Measurements from ENCODE around the gene HFE.
A peak's percentile ranks its signal among the peaks of the same experiment; 100 is the strongest.

HFE gene

DNA sequence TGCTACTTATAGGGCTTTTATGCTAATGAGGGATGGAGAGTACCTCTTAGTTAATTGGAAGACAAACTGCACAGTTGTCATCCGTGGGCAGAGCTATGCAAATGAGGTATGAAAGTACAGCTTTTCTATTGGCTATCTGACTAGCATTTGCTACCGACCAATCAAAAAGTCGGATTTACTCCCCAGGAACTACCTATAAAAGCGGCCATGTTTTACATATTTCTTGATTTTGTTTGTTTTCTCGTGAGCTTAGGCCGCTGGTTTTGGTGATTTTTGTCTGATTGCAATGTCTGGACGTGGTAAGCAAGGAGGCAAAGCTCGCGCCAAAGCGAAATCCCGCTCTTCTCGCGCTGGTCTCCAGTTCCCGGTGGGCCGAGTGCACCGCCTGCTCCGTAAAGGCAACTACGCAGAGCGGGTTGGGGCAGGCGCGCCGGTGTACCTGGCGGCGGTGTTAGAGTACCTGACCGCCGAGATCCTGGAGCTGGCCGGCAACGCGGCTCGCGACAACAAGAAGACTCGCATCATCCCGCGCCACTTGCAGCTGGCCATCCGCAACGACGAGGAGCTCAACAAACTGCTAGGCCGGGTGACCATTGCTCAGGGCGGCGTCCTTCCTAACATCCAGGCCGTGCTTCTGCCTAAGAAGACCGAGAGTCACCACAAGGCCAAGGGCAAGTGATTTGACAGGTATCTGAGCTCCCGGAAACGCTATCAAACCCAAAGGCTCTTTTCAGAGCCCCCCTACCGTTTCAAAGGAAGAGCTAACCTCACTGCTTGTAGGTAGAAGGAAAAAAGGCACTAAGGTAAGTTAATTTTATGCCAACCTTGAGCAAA lies 36.9 kb downstream of the HFE start:
- Histone ChIP-seq H3K4ac (ENCODE audit: low read depth in 1 of 2, low read length in 2 of 2) (peak overlapping the region; percentile 74 to 75), H2BK120ac (ENCODE audit: low read depth, low read length) (peak overlapping the region; percentile 61), H3K9me3 (ENCODE audit: control insufficient read depth, low read length) (no peaks in the 10 kb centered on the region), H2AFZ (ENCODE audit: low read depth, low read length) (no peak overlapping the region), H2BK5ac (ENCODE audit: low read depth, low read length, poor library complexity, severe bottlenecking) (no peak overlapping the region), H3K9ac (ENCODE audit: low read length) (peak overlapping the region; percentile 100), H4K91ac (ENCODE audit: low read length) (no peak overlapping the region), H3K27ac (ENCODE audit: low read length, poor library complexity, severe bottlenecking) (peak overlapping the region; percentile 98), H3K79me1 (replicated peaks; ENCODE audit: low read length, poor library complexity, severe bottlenecking) (peaks cover 2% of the 10 kb centered on the region), H3K23ac (ENCODE audit: low read length in 2 of 2) (peak overlapping the region in 1 of 2 experiments; percentile 20), H3K4me1 (ENCODE audit: control insufficient read depth, insufficient read depth, low read depth, low read length) (peaks cover 10% of the 10 kb centered on the region), H3K18ac (ENCODE audit: low read depth in 1 of 2, low read length in 2 of 2) (peak overlapping the region; percentile 81 to 89), H2BK12ac (ENCODE audit: low read length in 2 of 2) (no peak overlapping the region), H3K14ac (ENCODE audit: low read length in 2 of 2) (peak overlapping the region in 1 of 2 experiments; percentile 56), H3K27me3 (ENCODE audit: control insufficient read depth in 1 of 2, insufficient read depth in 1 of 2, low read length in 2 of 2) (no peaks in the 10 kb centered on the region), H2BK15ac (ENCODE audit: low read depth, poor library complexity, severe bottlenecking) (no peak overlapping the region), H3K36me3 (ENCODE audit: control insufficient read depth in 1 of 2, insufficient read depth in 2 of 2, low read depth in 1 of 2, low read length in 2 of 2) (peaks cover 5 to 18% of the 10 kb centered on the region in 2 experiments), H3K4me2 (ENCODE audit: low read length, poor library complexity, severe bottlenecking) (peak overlapping the region; percentile 60), H2AK5ac (ENCODE audit: low read length, severe bottlenecking) (peak overlapping the region; percentile 26), H4K8ac (ENCODE audit: low read length) (peak overlapping the region; percentile 90), H3K4me3 (ENCODE audit: insufficient read depth in 1 of 2, low read depth in 1 of 2, low read length in 2 of 2) (peak overlapping the region; percentile 78 to 100)
- DNase-seq, result peak; percentile 100
- WGBS, result under 1% methylated on average over 42 of the region's 45 CpGs

DNA sequence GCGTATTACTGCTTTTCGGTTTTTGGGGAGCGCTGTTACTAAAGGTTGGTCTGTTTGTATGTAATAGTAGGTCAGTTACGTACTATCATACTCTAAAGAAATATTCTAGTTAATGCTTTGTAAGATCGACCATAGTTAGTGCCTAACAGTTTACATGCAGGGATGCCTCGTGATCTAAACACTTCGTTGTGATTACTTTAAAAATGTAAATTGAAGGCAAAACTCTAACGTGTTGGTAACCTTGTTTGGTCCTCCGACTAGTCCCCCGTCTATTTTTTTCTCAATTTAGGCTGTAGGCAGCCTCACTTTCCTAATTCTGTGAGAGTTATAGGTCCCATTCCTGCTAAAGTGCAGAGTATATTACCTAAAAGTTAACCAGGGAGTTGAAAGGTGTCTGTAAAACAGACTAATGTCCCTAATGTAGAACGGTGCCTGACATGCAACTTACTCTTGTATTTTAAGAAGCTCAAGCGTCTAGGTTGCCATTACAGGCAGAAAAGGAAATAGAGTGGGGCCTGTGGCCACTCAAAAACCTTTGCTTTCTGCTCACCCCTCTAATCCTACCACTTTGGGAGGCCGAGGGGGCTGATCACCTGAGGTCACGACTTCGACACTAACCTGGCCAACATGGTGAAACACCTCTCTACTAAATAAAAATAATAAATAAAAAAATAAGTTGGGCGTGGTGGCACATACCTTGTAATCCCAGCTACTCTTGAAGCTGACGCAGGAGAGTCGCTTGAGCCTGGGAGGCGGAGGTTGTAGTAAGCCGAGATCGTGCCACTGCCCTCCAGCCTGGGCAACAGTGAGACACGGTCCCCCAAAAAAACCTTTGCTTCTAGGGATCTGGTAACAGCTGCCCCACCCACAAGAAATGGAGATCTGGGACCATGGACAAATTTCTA lies 37.8 kb downstream of the HFE start:
- peak overlapping the region; percentile 26 for H2AK5ac ChIP-seq (ENCODE audit: low read length, severe bottlenecking)
- peak overlapping the region; percentile 75 for H3K4me2 ChIP-seq (ENCODE audit: low read length, poor library complexity, severe bottlenecking)
- H3K9me3 ChIP-seq (ENCODE audit: control insufficient read depth, low read length), result no peaks in the 10 kb centered on the region
- H3K27ac ChIP-seq (ENCODE audit: low read length, poor library complexity, severe bottlenecking), result peak overlapping the region; percentile 86
- H3K4me3 ChIP-seq (ENCODE audit: insufficient read depth in 1 of 2, low read depth in 1 of 2, low read length in 2 of 2), result peak overlapping the region; percentile 81 to 100
- H2BK12ac ChIP-seq (ENCODE audit: low read length in 2 of 2), result no peak overlapping the region
- H3K14ac ChIP-seq (ENCODE audit: low read length in 2 of 2), result peak overlapping the region in 1 of 2 experiments; percentile 91
- peak overlapping the region; percentile 27 for H4K8ac ChIP-seq (ENCODE audit: low read length)
- peak overlapping the region; percentile 82 to 89 for H3K18ac ChIP-seq (ENCODE audit: low read depth in 1 of 2, low read length in 2 of 2)
- H3K79me1 ChIP-seq (replicated peaks; ENCODE audit: low read length, poor library complexity, severe bottlenecking), result peaks cover 2% of the 10 kb centered on the region
- H2BK120ac ChIP-seq (ENCODE audit: low read depth, low read length), result no peak overlapping the region
- H3K4ac ChIP-seq (ENCODE audit: low read depth in 1 of 2, low read length in 2 of 2), result peak overlapping the region in 1 of 2 experiments; percentile 79
- 4% methylated on average over 18 of the region's 22 CpGs for WGBS
- peaks cover 9% of the 10 kb centered on the region for H3K4me1 ChIP-seq (ENCODE audit: control insufficient read depth, insufficient read depth, low read depth, low read length)
- H4K91ac ChIP-seq (ENCODE audit: low read length), result no peak overlapping the region
- peak overlapping the region in 1 of 2 experiments; percentile 34 for H3K23ac ChIP-seq (ENCODE audit: low read length in 2 of 2)
- peaks cover 5 to 27% of the 10 kb centered on the region in 2 experiments for H3K36me3 ChIP-seq (ENCODE audit: control insufficient read depth in 1 of 2, insufficient read depth in 2 of 2, low read depth in 1 of 2, low read length in 2 of 2)
- no peak overlapping the region for H2AFZ ChIP-seq (ENCODE audit: low read depth, low read length)
- peak overlapping the region; percentile 28 for H2BK15ac ChIP-seq (ENCODE audit: low read depth, poor library complexity, severe bottlenecking)
- no peaks in the 10 kb centered on the region for H3K27me3 ChIP-seq (ENCODE audit: control insufficient read depth in 1 of 2, insufficient read depth in 1 of 2, low read length in 2 of 2)
- peak overlapping the region; percentile 100 for H3K9ac ChIP-seq (ENCODE audit: low read length)
- DNase-seq, result peak; percentile 29
- H2BK5ac ChIP-seq (ENCODE audit: low read depth, low read length, poor library complexity, severe bottlenecking), result no peak overlapping the region

DNA sequence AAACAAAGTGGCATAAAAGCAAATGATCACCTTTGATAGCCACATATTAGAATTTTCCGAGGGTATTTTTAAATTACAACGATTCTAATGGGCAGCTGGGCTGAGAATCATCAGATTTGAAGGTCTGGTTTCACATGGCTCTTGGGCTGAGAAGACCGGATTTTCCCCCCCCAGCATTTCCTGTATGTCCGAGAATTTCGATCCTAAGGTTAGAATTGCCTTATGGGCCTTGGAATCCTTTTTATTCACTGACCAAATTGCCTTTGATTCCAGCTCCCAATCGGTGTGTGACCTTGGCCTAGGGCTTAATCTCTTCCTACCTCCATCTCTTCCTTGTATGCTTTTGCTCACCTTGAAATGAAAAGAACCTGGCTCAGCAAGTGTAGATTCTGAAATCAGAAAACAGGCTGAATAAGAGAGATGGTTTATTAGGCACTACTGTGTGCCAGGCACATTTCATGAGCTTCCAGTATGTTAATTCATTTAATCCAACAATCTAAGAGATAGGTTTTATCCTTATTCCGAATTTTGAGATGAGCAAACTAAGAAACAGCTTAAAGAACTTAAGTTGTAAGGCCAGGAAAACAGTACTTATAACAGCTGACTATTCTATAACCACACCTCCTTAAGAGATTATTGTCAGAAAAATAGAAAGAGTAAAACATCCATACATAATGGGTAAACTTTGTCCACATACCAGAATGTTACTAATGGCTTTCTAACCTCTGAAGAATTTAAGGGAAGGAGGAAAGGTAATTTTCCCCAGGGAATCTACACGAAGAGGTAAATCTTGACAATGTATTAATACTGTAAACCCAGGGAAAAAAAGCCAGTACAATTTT lies 39.4 kb downstream of the HFE start:
- Histone ChIP-seq H3K4ac (ENCODE audit: low read depth in 1 of 2, low read length in 2 of 2) (no peak overlapping the region), H3K9ac (ENCODE audit: low read length) (peak overlapping the region; percentile 100), H4K91ac (ENCODE audit: low read length) (no peak overlapping the region), H3K18ac (ENCODE audit: low read depth in 1 of 2, low read length in 2 of 2) (peak overlapping the region in 1 of 2 experiments; percentile 55), H2BK15ac (ENCODE audit: low read depth, poor library complexity, severe bottlenecking) (no peak overlapping the region), H3K9me3 (ENCODE audit: control insufficient read depth, low read length) (no peaks in the 10 kb centered on the region), H2AK5ac (ENCODE audit: low read length, severe bottlenecking) (no peak overlapping the region), H3K27ac (ENCODE audit: low read length, poor library complexity, severe bottlenecking) (peak overlapping the region; percentile 86), H3K4me3 (ENCODE audit: insufficient read depth in 1 of 2, low read depth in 1 of 2, low read length in 2 of 2) (peak overlapping the region; percentile 8 to 100), H3K27me3 (ENCODE audit: control insufficient read depth in 1 of 2, insufficient read depth in 1 of 2, low read length in 2 of 2) (no peaks in the 10 kb centered on the region), H2BK5ac (ENCODE audit: low read depth, low read length, poor library complexity, severe bottlenecking) (no peak overlapping the region), H3K36me3 (ENCODE audit: control insufficient read depth in 1 of 2, insufficient read depth in 2 of 2, low read depth in 1 of 2, low read length in 2 of 2) (peaks cover 12 to 35% of the 10 kb centered on the region in 2 experiments), H4K8ac (ENCODE audit: low read length) (no peak overlapping the region), H3K4me2 (ENCODE audit: low read length, poor library complexity, severe bottlenecking) (peak overlapping the region; percentile 55), H3K14ac (ENCODE audit: low read length in 2 of 2) (no peak overlapping the region), H3K4me1 (ENCODE audit: control insufficient read depth, insufficient read depth, low read depth, low read length) (peaks cover 7% of the 10 kb centered on the region), H2AFZ (ENCODE audit: low read depth, low read length) (no peak overlapping the region), H3K23ac (ENCODE audit: low read length in 2 of 2) (no peak overlapping the region), H3K79me1 (replicated peaks; ENCODE audit: low read length, poor library complexity, severe bottlenecking) (peaks cover 4% of the 10 kb centered on the region), H2BK120ac (ENCODE audit: low read depth, low read length) (no peak overlapping the region), H2BK12ac (ENCODE audit: low read length in 2 of 2) (no peak overlapping the region)
- no peak for DNase-seq
- under 1% methylated on average over 5 of the region's 8 CpGs for WGBS
